Ascending aorta (tissue), 2 donors: ENCODE measurements around the gene CHSY1. TPM values are rescaled to one million over a fixed set of nuclear protein-coding genes. Genes with fewer than 3 reads are reported as not detected.

Experiments
- DNase-seq, 2 donors: peaks; one replicate each; pipeline ENCODE4 v3.0.0-alpha.2; 2019; ENCODE audit warnings: low spot score in 2 of 2
- H3K27ac ChIP-seq, 2 donors: fragments of 200-600 bp; sonication (generic); one replicate each; pipeline ENCODE4 v1.5.1; 2016 to 2017; ENCODE audit warnings: mild to moderate bottlenecking in 1 of 2
- H3K27me3 ChIP-seq: fragments of 200-600 bp; sonication (generic); one replicate; pipeline ENCODE4 v1.5.1; 2017
- H3K36me3 ChIP-seq, 2 donors: fragments of 200-600 bp; sonication (generic); one replicate each; pipeline ENCODE4 v1.5.1; 2016
- H3K4me1 ChIP-seq, 2 donors: fragments of 200-600 bp; sonication (generic); one replicate each; pipeline ENCODE4 v1.5.1; 2016 to 2017; ENCODE audit warnings: mild to moderate bottlenecking in 1 of 2
- H3K4me3 ChIP-seq, 2 donors: fragments of 200-600 bp; sonication (generic); one replicate each; pipeline ENCODE4 v1.5.1; 2016 to 2017; ENCODE audit warnings: mild to moderate bottlenecking in 1 of 2
- H3K9me3 ChIP-seq, 2 donors: fragments of 200-600 bp; sonication (generic); one replicate each; pipeline ENCODE4 v1.5.1; 2016
- CTCF ChIP-seq, 3 experiments: fragments of 200-600 bp in 2 of 3; fragments of 450-650 bp in 1 of 3; sonication (generic) in 2 of 3; IDR thresholded peaks; one replicate each; pipeline ENCODE4 v1.5.1; 2016 to 2019; ENCODE audit warnings: antibody characterized with exemption in 3 of 3, mild to moderate bottlenecking in 1 of 3, moderate library complexity in 1 of 3
- intact Hi-C: fragments of 100-400 bp; cut with DNase I; formaldehyde crosslinking; loops from one replicate; pipeline ENCODE4 v1.15.1; 2023
- total RNA-seq: library from RNA; depleted of rRNA; stranded (reverse); fragments of >200 nt; gene quantifications from one replicate; pipeline ENCODE4 v1.1.0, GENCODE V29; 2016

The CHSY1 gene
- total RNA-seq, 1 donor from 2014 or later = 47.4 TPM

GRCh38 chr15:101138086-101138660 is 113.7 kb downstream of the CHSY1 start:
- H3K4me1 ChIP-seq = peaks cover 0 to 13% of the 10 kb centered on the region in 2 donors
- H3K27me3 ChIP-seq = no peaks in the 10 kb centered on the region
- H3K36me3 ChIP-seq = no peaks in the 10 kb centered on the region
- no peak for DNase-seq
- H3K27ac ChIP-seq = no peak overlapping the region
- H3K9me3 ChIP-seq = no peaks in the 10 kb centered on the region
- no peak overlapping the region for H3K4me3 ChIP-seq
- no peak for TF ChIP-seq CTCF (IDR thresholded peaks at IDR 0.05)
- intact Hi-C loops = no loop called here

GRCh38 chr15:101137312-101137940 is 114.4 kb downstream of the CHSY1 start:
- intact Hi-C loops = no loop called here
- H3K4me3 ChIP-seq = no peak overlapping the region
- H3K36me3 ChIP-seq = no peaks in the 10 kb centered on the region
- H3K4me1 ChIP-seq = peaks cover 0 to 13% of the 10 kb centered on the region in 2 donors
- no peaks in the 10 kb centered on the region for H3K9me3 ChIP-seq
- no peak for DNase-seq
- no peak overlapping the region for H3K27ac ChIP-seq
- H3K27me3 ChIP-seq = no peaks in the 10 kb centered on the region
- TF ChIP-seq CTCF (IDR thresholded peaks at IDR 0.05) = no peak

- Histone ChIP-seq H3K36me3 (no peaks in the 10 kb centered on the region), H3K27ac (no peak overlapping the region), H3K4me3 (no peak overlapping the region), H3K4me1 (peaks cover 0 to 13% of the 10 kb centered on the region in 2 donors), H3K9me3 (no peaks in the 10 kb centered on the region), H3K27me3 (no peaks in the 10 kb centered on the region)
- intact Hi-C loops = no loop called here
- DNase-seq = no peak
- TF ChIP-seq CTCF (IDR thresholded peaks at IDR 0.05) = no peak
Observed at GRCh38 chr15:101136381-101137268, 115.2 kb downstream of the CHSY1 start.

- Histone ChIP-seq H3K4me3 (no peak overlapping the region), H3K4me1 (peaks cover 0 to 13% of the 10 kb centered on the region in 2 donors), H3K27ac (no peak overlapping the region), H3K9me3 (no peaks in the 10 kb centered on the region), H3K27me3 (no peaks in the 10 kb centered on the region), H3K36me3 (no peaks in the 10 kb centered on the region)
- DNase-seq = no peak
- intact Hi-C loops = no loop called here
- TF ChIP-seq CTCF (IDR thresholded peaks at IDR 0.05) = no peak
Observed at GRCh38 chr15:101135532-101136166, 116.2 kb downstream of the CHSY1 start.

- H3K4me3 ChIP-seq = no peak overlapping the region
- no peaks in the 10 kb centered on the region for H3K27me3 ChIP-seq
- no peak for DNase-seq
- no peak for TF ChIP-seq CTCF (IDR thresholded peaks at IDR 0.05)
- no peaks in the 10 kb centered on the region for H3K9me3 ChIP-seq
- no peak overlapping the region for H3K27ac ChIP-seq
- intact Hi-C loops = no loop called here
- no peaks in the 10 kb centered on the region for H3K36me3 ChIP-seq
- H3K4me1 ChIP-seq = peaks cover 0 to 11% of the 10 kb centered on the region in 2 donors
Observed at GRCh38 chr15:101134780-101135179, 117.1 kb downstream of the CHSY1 start.
